MCF 10A (cell line): ENCODE measurements around the gene FGF1. TPM values are rescaled to one million over a fixed set of nuclear protein-coding genes. Genes with fewer than 3 reads are reported as not detected.
A peak's percentile ranks its signal among the peaks of the same experiment; 100 is the strongest.

Source experiments
- BruUV-seq: library from RNA; stranded (reverse); fragments of 400-500 nt; replicated peaks from 2 replicates; lab custom pipeline; 2021; lab: Mats Ljungman, UMichigan
- CTCF ChIA-PET: fragments of 300-600 bp; sonication (Branson Sonifier 250); formaldehyde crosslinking; extraction: SDS; loops from one replicate; lab custom pipeline; 2021; ENCODE audit warnings: antibody characterized with exemption, inconsistent platforms; lab: Yijun Ruan, JAX
- POLR2A ChIA-PET: fragments of 300-600, 350-650 bp; sonication (Branson Sonifier 250); formaldehyde crosslinking; extraction: SDS; loops from one replicate; lab custom pipeline; 2020; ENCODE audit warnings: antibody characterized with exemption, inconsistent platforms; lab: Yijun Ruan, JAX
- DNase-seq: peaks from one replicate; pipeline ENCODE4 v3.0.0-alpha.2; 2018; ENCODE audit not compliant: unreplicated experiment
- H3K27ac Mint-ChIP-seq: one replicate; pipeline ENCODE4 v1.8.0; 2022; ENCODE audit warnings: mild to moderate bottlenecking, low read depth, mixed read lengths; ENCODE audit not compliant: unreplicated experiment
- H3K27me3 Mint-ChIP-seq: one replicate; pipeline ENCODE4 v1.8.0; 2022; ENCODE audit warnings: mixed read lengths; ENCODE audit not compliant: insufficient read depth, unreplicated experiment
- H3K36me3 Mint-ChIP-seq: one replicate; pipeline ENCODE4 v1.8.0; 2022; ENCODE audit warnings: mild to moderate bottlenecking, moderate library complexity, mixed read lengths; ENCODE audit not compliant: insufficient read depth, unreplicated experiment
- H3K4me1 Mint-ChIP-seq: one replicate; pipeline ENCODE4 v1.8.0; 2022; ENCODE audit warnings: mixed read lengths; ENCODE audit not compliant: insufficient read depth, unreplicated experiment
- H3K4me3 Mint-ChIP-seq: one replicate; pipeline ENCODE4 v1.8.0; 2022; ENCODE audit warnings: mild to moderate bottlenecking, moderate library complexity, mixed read lengths; ENCODE audit not compliant: unreplicated experiment
- H3K9me3 Mint-ChIP-seq: one replicate; pipeline ENCODE4 v1.8.0; 2022; ENCODE audit warnings: mixed read lengths; ENCODE audit not compliant: unreplicated experiment
- intact Hi-C: fragments of 100-400 bp; cut with micrococcal nuclease; formaldehyde crosslinking; loops from 2 replicates; pipeline ENCODE4 v1.14.1; 2022
- total RNA-seq: library from RNA; stranded (reverse); gene quantifications from 2 replicates; pipeline ENCODE4 v1.2.3, GENCODE V29; 2022
- TF ChIP-seq, protein P1 (sequence below): fragments of 200-600 bp; IDR thresholded peaks from one replicate; pipeline ENCODE4 v1.8.0; 2022; ENCODE audit warnings: antibody characterized with exemption, mild to moderate bottlenecking; ENCODE audit not compliant: unreplicated experiment

FGF1 gene
- total RNA-seq, 1 experiment from 2014 or later, result 0.65 TPM

DNA sequence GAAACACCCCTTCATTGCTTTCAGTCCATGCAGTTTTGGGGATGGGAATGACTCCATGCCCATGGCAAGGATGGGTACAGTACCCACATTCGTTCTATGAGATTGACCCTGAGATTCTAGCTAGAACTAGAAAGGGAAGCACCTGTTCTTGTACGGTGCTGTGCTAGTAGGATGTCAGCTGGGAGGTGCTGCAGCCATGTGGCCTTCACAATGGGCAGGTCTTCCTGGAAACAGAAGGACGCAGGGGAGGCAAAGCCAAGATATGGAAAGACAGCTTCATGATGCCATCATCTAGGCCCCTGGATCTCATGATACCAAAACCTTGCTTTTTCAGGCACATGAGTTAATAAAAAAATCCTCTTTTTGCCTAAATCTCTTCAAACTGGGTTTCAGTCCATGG lies 10.5 kb upstream of the FGF1 start:
- DNase-seq, result no peak
- ChIA-PET CTCF (interaction anchor here (5.9 to 21.1 kb wide), 3 partner anchors 19 to 84 kb away, joined by 99 to 1243 read pairs (median 140); partner anchors contain the start of gene FGF1), POLR2A (interaction anchor here (0.9 to 2.7 kb wide), 4 partner anchors 11 to 91 kb away, joined by 3 to 9 read pairs (median 3); partner anchors contain the start of gene FGF1)
- no peak overlapping the region for H3K4me3 Mint-ChIP-seq
- no TSS peak for BruUV-seq
- no peaks in the 10 kb centered on the region for H3K27me3 Mint-ChIP-seq
- intact Hi-C loops, result no loop called here
- TF ChIP-seq, protein P1, sequence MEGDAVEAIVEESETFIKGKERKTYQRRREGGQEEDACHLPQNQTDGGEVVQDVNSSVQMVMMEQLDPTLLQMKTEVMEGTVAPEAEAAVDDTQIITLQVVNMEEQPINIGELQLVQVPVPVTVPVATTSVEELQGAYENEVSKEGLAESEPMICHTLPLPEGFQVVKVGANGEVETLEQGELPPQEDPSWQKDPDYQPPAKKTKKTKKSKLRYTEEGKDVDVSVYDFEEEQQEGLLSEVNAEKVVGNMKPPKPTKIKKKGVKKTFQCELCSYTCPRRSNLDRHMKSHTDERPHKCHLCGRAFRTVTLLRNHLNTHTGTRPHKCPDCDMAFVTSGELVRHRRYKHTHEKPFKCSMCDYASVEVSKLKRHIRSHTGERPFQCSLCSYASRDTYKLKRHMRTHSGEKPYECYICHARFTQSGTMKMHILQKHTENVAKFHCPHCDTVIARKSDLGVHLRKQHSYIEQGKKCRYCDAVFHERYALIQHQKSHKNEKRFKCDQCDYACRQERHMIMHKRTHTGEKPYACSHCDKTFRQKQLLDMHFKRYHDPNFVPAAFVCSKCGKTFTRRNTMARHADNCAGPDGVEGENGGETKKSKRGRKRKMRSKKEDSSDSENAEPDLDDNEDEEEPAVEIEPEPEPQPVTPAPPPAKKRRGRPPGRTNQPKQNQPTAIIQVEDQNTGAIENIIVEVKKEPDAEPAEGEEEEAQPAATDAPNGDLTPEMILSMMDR, result no peak
- H3K36me3 Mint-ChIP-seq, result no peaks in the 10 kb centered on the region
- no peaks in the 10 kb centered on the region for H3K9me3 Mint-ChIP-seq
- no peak overlapping the region for H3K27ac Mint-ChIP-seq
- H3K4me1 Mint-ChIP-seq, result peaks cover 14% of the 10 kb centered on the region

DNA sequence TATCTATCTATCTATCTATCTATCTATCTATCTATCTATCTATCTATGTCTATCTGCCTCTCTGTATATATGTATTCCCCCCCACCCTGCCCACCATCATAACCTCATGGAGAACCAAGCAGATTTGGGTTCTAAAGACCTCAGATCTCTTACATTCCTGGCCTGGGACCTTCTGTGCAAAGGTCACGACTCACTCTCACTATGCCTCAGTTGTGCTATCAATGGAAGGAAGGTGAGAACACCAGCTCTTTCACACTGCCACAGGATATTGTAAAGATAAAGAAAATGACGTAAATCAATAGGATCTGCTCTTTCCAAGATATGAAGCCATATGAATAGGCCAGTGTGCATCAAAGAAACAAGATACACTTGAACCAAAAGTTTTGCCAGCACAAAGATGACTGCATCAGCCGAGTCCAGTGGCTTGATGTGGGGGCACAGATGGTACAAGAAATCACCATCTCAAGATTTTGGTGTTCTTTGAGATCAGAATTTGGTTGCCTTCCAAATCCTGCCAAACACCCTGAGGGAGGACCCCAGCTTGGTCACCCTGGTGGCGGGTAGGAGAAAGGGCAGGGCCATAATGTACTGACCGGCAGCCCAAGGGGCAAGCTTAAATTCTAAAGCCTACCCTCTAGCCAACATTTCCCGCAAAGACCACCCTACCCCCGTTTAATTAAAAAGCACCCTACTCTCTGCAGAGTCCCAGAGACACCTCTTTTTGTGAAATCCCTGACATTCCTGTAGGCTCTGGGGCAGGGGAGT lies 8.4 kb upstream of the FGF1 start:
- TF ChIP-seq, protein P1, result peak; percentile 15
- Mint-ChIP-seq H3K27ac (no peak overlapping the region), H3K27me3 (no peaks in the 10 kb centered on the region), H3K9me3 (no peaks in the 10 kb centered on the region), H3K4me3 (no peak overlapping the region), H3K36me3 (no peaks in the 10 kb centered on the region), H3K4me1 (peaks cover 23% of the 10 kb centered on the region)
- BruUV-seq, result no TSS peak
- CTCF ChIA-PET, result interaction anchor here (0.9 to 21.1 kb wide), 5 partner anchors 8 to 87 kb away, joined by 3 to 1243 read pairs (median 16); partner anchors contain the start of gene FGF1
- DNase-seq, result no peak
- intact Hi-C loops, result no loop called here
- POLR2A ChIA-PET, result interaction anchor here (0.7 to 0.9 kb wide), 3 partner anchors 35 to 187 kb away, joined by 3 read pairs; no protein-coding TSS in a partner anchor

DNA sequence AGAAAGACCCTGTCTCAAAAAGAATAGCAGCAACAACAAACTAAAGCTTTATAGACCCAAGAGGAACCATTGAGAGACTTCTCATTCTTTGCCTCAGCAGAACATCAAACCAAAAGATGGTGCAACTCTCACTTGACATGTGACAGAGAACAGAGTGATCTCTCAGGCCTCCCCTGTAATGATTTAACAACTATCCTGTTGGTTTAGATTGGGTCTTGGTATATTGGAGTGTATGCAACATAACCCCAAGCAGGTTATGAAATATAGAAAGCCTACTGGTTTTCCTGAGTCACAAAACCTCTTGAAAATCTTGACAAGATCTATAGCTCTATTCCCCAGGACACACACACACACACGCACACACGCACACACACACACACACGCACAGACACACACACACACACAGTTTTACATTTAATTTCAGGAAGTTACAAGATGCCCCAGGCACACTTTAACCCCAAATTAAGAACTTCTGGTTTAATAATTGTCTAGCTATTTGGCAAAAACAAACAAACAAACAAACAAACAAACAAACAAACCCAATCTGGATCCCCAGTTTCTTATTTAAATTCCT lies 6.5 kb upstream of the FGF1 start:
- Mint-ChIP-seq H3K27me3 (no peaks in the 10 kb centered on the region), H3K36me3 (no peaks in the 10 kb centered on the region), H3K4me1 (peaks cover 13% of the 10 kb centered on the region), H3K4me3 (no peak overlapping the region), H3K27ac (no peak overlapping the region), H3K9me3 (no peaks in the 10 kb centered on the region)
- DNase-seq, result no peak
- TF ChIP-seq, protein P1, result no peak
- CTCF ChIA-PET, result interaction anchor here (0.7 to 21.1 kb wide), 8 partner anchors 10 to 547 kb away, joined by 3 to 1243 read pairs (median 4); partner anchors contain the start of gene FGF1
- BruUV-seq, result no TSS peak
- intact Hi-C loops, result no loop called here
- POLR2A ChIA-PET, result interaction anchor here (0.6 to 1.8 kb wide), 3 partner anchors 21 to 196 kb away, joined by 3 to 5 read pairs (median 4); no protein-coding TSS in a partner anchor

DNA sequence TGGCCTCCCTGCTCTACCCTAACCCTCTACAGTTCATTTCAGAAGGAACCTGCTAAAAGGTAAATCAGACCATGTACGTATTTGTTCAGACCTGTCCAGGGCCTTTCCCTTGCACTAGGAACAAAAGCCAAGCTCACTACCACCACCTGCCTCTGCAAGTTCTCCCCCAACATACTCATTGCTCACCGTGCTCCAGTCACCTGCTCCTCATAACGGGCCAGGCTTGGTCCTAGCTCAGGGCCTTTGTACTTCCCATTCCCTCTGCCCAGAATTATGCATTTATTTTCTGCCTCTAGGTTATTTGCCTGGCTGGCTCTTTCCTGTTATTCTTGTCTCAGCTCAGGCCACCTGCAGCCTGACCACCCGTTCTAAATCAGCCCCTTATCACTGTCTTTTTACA lies 4.8 kb upstream of the FGF1 start:
- no peak overlapping the region for H3K4me3 Mint-ChIP-seq
- peak; percentile 50 for DNase-seq
- TF ChIP-seq, protein P1, result no peak
- H3K27ac Mint-ChIP-seq, result no peak overlapping the region
- no peaks in the 10 kb centered on the region for H3K36me3 Mint-ChIP-seq
- H3K27me3 Mint-ChIP-seq, result no peaks in the 10 kb centered on the region
- intact Hi-C loops, result no loop called here
- POLR2A ChIA-PET, result interaction anchor here (0.8 to 1.3 kb wide), 2 partner anchors 35 to 47 kb away, joined by 3 to 4 read pairs; no protein-coding TSS in a partner anchor
- no peaks in the 10 kb centered on the region for H3K9me3 Mint-ChIP-seq
- CTCF ChIA-PET, result interaction anchor here (0.8 to 21.1 kb wide), 6 partner anchors 8 to 770 kb away, joined by 3 to 1243 read pairs (median 8); partner anchors contain the start of gene FGF1
- no TSS peak for BruUV-seq
- peaks cover 23% of the 10 kb centered on the region for H3K4me1 Mint-ChIP-seq
